HG02973 (cell line): Measurements from ENCODE around the gene JRKL.

ENCODE experiments used
- ATAC-seq: cut with Tn5 transposase; IDR thresholded peaks from one replicate; pipeline ENCODE4 v1.9.1; 2021; ENCODE audit warnings: moderate library complexity; ENCODE audit not compliant: unreplicated experiment

JRKL gene

DNA sequence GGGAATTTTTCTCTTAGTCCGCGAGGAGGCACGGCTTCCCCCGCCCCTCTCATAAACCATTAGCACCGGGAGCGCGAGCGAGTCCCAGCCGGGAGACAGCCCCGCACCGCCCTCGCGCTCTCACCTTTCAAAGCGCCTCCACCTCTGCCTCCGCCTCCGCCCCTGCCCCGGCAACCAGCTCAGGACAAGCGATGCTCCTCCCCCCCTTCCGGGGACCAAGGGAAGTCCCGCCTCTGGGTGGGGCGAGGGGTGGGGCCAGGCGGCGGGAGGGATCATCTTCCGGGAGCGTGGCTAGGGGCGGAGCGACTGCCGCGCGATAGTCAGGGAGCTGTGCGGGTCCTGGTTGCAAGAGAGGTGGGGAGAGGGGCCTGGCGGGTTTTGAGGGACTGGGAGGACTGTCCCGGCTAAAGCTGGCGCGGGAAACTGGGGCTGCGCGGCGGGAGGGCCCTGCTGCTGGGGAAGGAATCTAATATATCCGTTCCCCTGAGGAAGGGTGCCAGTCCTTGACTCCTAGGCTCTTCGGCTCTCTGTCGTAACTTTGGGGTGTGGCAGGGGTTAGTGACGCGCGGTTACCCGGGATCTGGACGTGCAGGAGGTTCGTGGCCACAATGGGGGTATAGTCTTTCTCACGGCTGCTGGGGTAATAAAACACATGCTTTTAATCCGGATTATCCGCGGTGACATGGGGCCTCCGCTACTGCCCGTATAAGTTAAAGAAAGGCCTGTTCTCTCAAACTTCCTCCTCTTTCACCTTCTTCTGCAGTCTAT is at the start of gene JRKL, which contains the start of gene CCDC82:
JRKL (plus strand) TSS at position 294 of the 768 bp plus-strand sequence. CDS start 637 bp downstream, outside the sequence.
CCDC82 (minus strand) TSS at position 193 of the 768 bp plus-strand sequence. CDS start 5,165 bp downstream, outside the sequence.
- peak; percentile 92 for ATAC-seq

DNA sequence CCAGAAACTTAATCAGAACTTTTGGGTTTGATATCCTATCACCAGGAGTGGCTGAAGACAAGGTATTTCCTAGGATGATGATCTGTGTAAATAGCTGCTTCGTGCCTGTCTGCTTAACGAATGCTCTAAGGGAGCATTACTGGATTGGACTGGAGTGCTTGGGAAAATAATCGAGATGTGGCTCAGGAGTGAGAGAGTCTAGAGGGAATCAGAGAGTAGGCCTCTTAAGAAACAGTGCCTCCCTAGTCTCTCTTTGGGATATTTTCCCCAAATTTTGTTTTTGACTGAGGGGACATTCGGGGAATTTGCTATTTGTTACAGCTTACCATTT is 49.3 kb upstream of the JRKL start:
- ATAC-seq, result no peak

DNA sequence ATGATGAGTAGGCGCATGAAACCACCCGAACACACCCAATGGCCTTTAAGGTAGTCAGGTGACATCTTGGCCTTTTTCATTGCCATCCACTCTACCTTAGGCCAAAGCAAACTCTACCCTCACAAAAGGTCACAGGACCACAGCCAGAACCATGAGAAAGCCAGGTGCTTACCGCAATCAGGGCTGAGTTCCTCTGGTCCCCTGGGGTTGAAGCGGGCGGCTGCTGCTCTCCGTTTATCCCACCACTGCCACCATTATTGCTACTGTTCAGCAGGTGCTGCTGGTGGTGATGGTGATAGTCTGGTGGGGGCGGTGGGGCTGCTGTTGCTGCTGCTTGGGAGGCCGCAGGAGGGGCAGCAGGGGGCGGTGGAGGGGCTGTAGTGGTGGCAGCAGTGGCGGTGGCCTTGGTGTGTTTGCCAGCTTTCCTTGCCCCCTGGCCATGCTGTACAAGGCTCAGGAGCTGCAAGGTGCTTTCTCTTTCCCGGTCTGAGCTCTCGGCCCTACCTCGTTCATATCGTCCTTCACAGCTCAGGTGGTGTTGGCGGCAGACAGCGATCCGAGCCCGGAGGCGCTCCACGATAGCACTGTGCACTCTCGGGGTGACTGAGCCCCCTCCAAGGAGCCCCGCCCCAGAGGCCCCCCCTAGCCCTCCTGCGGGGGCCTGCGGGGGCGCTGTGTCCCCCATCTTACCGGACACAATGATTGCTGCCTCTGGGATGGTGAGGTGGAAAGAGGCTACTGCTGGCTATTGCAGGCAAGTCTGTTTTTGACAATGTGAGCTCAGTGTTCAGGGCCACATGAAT is 48.4 kb upstream of the JRKL start:
- peak; percentile 33 for ATAC-seq

DNA sequence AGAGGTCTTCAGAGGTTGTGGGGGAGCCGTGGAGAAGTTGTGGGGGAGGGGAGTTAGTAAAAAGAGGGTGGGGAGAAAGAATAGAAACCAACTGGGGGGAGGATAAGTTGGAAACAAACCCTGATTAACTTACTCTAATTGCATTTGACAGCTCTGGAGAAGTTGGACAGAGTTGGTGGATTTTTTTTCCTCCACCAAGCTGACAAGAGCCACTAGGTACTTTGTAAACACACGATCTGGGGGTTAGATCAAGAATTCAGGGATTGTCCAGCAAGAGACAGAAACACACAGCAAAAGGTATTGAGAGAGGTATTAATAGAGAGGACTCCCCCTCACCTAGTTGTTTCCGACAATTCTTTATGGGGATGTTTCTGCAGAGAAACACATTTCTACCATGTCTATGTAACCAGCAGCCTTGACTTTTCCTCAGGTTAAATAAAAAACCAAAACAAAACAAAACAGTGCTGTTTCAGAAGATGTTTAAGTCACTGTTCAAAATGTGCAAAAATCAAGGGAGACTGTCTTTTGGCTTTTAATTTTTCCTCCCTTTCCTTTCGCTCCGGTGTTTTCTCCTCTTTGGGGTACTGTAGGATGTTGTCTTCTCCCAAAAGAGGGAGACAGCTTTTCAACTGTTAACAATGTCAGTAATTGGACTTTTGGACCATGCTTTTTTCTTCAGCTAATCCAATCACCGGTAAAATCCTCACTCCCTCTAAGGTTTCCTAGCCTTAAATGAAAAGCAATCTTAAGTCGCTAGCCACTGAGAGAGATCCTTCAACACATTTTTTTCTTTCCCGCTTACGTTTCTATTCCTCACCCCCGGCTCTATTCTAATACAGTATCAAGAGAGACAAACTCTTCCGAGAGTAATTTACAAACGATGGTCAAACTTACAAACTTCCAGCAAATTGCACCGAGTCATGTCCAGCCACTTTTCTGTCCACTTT is 47.5 kb upstream of the JRKL start:
- ATAC-seq, result no peak

DNA sequence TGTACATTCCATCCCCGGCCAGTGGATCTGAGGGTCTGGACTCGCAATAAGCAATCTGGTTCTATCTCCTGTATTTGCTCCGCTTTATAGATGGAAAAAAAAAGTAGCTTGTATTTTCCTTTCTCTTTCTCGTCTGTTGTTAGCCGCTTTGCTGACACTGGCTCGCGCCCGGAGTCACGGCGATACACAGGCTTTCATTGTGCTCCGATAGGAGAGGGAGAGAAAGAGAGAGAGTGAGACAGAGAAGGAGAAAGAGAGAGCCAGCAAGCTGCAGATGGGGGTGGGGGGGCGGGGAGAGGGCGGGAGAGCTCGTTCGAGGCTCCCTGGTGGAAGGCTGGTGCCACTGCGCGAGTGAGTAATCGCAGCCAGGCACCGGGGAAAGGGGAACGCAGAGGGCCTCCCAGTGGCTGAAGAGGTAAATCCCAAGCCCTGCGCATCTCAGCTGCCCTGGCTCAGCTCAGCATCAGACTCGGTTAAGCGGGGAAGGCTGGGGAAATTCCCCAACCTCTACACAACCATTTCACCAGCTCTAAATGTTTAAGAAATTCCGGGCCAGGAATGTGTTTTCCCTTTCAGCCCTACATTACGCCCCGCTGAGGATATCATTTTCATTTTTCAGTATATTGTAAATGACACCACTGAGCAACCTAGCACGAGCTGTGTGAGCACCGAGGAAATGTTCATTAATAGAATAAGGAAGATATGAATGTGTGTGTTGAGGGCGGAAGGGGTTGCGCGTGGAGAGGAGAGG is 46.7 kb upstream of the JRKL start, which contains the start of gene MAML2:
MAML2 (minus strand) TSS at position 235 of the 751 bp plus-strand sequence. CDS start 1,300 bp downstream, outside the sequence.
- peak; percentile 80 for ATAC-seq

DNA sequence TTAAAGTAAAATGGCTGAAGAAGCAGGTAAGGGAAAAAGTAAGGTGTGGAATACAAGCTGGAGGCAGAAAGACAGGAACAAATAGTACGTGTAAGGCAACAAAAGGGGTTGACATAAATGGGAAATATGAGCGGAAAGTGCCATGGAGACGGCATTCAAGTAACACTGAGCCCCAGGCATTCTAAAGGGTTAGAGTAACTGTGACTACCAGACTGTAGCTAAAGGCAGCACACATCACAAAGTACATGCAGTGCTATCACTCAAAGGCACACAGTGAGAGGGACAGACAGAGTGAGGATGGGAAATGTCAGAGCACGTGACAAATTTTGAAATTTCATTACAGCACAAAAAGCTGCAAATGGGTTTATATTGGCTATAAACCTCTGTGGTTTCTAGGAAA is 33.0 kb upstream of the JRKL start:
- ATAC-seq, result no peak

DNA sequence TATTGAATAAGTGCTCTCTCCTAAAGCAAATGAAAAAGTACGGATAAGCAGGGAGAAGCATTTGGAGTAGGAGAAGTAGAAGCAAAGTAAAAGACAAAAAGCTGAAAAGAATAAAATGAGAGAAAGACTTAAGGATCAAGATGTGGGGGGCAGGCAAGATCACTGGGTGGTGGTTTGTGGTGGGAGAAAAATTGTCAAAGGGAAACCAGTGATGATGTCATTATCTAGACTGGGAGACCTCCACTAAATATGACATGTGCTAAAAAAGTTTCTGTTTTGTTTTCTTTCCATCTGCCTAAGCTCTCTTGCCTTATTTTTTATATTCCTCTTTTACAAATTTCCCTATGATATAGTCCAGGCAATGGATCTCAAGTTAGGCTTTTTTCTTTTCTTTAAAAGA is 32.0 kb upstream of the JRKL start:
- no peak for ATAC-seq

DNA sequence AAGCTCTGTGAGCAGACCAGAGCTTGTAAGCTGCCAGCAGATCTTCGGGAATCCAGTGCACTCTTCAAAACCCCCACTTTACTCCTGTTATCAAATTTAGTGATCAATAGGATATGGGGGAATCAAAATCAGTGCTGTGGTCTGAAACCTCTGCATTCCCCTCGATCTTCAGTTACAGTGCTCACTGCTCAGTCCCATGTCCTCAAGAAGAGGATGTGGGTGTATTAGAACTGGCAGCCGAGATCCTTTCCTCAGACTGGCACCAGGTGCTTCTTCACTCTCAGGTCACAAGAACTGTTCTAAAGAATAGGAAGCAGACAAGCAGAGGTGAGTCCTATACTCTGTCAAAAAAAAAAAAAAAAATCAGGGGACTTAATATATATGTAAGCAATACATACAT is 31.5 kb upstream of the JRKL start:
- no peak for ATAC-seq

DNA sequence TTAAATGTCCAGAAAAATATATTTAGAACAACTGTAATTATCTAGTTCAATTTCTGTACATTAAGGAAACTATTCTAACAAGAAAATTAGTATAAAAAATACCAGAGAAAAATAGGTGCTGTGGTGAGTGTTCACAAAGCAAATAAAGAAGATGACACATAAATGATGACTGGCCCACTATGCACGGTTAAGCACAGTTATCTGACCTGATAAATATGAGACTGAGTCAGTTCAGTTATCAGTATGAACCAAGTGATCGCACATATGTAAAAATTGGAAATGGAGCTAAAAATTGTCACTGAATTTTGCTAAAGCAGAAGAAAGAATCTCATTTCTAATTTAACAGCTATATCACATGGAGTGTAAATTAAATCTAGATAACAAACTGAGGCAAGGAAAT is 28.0 kb upstream of the JRKL start:
- no peak for ATAC-seq

DNA sequence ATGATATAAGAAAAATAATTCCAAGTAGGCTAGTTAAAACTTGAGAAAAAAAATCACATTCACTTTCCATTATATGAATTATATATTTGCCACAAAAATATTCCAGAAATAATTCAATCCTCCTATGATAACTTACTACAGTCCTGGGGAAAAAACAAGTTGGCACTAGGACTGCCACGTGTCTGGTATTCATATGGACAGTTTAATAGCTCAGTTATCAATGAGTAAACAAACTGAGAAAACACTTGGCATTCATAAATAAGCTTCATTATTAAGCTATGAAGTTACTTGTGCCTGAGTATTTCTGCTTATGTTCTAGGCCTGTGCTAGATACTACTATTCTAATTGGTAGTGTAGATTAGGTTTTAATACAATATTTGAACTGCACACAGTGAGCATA is 24.3 kb upstream of the JRKL start:
- ATAC-seq, result no peak

DNA sequence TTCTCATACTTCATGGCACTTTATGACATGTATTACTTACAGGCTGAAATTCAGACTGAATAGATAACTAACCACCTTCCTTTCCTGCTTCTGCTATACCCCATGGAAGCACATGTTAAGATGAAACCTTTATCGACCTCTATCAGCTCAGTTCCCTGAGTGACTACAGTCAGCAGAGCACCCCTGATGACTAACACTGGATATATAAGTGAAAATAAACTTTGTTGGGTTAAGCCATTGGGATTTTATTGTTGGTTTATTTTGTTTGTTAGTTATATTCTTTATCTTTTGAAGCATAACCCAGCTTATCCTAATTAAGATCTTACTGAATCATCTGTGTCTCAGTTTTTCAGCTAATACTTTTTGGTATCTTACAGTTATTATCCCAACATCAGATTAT is 23.8 kb upstream of the JRKL start:
- ATAC-seq, result no peak

DNA sequence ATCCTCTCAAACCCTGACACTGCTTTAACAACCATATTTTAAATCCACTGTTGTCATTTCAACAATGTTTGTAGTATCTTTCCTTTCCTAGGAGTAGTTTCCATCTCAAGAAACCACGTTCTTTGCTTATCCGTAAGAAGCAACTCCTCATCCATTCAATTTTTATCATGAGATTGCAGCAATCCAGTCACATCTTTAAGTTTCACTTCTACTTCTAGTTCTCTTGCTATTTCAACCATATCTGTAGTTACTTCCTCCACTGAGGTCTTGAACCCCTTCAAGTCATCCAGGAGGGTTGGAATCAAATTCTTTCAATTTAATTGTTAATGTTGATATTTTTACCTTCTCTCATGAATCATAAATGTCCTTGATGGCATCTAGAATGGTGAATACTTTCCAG is 22.5 kb upstream of the JRKL start:
- ATAC-seq, result no peak

DNA sequence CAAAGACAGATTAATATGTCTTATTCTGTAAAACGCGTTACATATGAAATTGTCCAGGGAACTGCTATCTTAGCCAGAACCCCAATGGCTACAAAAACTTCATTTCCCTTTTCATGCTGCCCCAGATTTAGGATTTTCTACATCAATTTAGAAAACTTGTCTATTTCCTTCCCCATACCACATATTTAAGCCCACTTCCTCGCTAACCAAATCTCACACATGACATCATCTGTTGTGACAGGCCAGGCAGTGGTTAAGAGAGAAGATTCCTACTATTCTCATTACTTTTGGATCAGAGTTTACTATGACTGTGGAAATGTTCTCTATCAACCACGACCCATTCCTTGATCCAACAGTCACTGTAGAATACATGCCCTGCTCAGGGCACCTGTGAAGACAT is 16.0 kb upstream of the JRKL start:
- no peak for ATAC-seq

DNA sequence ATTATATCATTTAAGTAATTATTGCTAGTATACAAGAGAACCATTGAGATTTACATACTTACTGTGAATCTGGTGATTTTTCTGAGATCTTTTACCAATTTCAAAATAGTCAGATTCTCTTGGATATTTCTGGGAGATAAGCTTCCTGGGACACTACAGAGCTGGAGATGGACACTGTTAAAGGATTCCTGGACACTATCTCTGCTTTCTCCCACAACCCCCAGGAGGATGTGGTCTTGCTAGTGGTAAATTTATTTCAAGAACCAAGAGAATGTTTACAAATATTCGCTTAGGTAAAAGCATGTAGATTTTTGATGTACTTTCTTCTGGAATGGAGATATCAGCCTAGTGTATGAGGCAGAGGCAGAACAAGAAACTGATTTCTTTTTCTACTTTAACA is 13.0 kb upstream of the JRKL start:
- no peak for ATAC-seq

DNA sequence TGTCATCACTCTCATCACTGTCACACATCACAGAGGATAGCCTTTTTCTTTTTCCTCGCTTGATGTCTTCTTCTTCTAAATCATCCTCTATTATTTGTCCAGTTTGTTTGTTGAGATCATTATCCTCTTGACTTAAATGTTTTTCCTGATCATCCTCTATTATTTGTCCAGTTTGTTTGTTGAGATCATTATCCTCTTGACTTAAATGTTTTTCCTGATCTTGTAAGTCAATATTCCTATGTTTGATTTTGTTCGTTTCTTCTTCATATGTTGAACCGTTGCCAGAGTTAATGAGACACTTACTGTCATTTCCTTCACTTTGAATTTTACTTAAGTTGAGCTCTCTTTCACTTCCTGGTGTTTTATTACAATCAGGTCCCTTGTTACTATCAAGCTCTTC is 5.7 kb upstream of the JRKL start:
- ATAC-seq, result no peak

DNA sequence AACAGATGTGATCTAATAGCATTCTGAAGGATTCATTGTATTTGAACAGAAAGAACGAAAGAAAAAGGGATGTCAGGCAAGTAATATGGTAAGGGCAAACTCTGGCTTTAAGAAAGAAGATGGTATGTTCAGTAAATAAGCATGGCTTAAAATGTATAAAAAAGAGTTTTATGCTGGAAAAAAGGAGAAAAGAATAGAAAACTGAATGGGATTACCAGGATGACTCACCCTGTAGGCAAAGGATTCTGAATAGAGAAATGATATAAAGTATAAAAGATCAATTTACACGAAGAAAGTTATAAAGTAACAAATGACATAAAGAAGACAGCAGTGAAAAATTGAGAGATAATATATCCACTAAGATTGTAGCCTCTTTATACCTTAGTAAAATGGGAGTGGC is 4.6 kb upstream of the JRKL start:
- ATAC-seq, result no peak

DNA sequence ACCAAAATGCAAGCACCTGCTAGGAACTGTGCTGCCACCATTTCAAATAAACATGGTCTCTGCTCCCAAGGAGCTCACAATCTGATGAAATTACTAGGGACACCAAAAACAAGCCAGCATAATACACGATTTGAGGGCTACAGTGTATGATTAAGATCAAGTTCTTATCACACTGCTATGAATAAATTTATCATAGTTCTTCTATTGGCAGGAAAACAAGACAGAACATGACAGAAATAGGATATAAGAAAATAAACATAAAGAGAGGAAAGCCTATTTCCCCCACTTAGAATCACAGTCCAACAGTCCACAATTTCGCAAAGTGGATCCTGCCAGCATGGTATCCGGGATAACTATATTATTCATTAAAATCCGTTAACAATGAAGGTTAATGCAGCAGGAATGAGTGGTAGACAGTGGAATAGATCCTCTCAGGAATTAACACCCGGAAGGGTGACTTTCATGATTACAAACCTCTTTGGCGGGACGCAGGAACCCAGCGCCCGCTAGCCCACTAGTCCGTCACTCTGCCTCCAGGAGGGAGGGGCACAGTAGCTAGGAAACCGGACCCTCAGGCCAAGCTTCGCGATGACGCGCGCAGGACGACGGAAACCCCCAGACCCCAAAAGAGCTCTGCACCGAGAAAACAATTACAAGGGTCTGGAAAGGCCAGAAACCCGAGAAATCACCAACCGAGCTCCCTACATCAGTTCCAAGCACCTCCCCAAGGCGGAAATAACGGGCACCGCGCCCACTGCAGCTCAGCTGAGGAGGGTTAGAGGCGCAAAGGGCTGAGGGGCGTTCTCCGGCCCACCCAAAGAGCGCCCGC is 708 bp upstream of the JRKL start:
- ATAC-seq, result peak; percentile 44

DNA sequence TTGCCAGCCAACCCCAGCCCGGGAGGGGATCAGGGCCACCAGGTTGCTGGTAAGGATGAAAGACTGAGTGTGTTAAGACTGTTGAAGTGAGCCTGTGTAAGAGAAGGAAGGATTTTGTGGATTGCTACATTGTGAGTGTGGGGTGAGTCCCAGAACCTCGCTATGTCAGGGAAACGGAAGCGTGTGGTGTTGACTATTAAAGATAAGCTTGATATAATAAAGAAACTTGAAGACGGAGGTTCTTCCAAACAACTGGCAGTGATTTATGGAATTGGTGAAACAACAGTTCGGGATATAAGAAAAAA is 627 bp downstream of the JRKL start:
- ATAC-seq, result no peak

DNA sequence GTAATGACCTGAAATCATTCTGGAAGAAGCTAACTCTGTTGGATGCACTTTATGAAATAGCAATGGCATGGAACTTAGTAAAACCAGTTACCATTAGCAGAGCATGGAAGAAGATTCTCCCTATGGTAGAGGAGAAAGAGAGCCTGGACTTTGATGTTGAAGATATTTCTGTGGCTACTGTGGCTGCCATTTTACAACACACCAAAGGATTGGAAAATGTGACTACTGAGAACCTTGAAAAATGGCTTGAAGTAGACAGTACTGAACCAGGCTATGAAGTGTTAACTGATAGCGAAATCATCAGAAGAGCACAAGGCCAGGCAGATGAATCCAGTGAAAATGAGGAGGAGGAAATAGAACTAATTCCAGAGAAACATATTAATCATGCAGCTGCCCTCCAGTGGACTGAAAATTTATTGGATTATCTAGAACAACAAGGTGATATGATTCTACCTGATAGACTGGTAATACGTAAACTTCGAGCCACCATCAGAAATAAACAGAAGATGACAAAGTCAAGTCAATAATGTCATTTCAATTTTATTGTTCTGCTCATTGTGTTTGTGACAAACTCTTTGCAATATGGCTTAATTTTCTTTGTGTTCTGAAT is 2.0 kb downstream of the JRKL start:
- ATAC-seq, result no peak
